DMS 273 treated with DMSO at 0.1 percent for 48 hours (cell line): ENCODE measurements around the gene SLC66A1.

Experiments
- DNase-seq: peaks from one replicate; lab custom pipeline; 2025; lab: John Stamatoyannopoulos, UW

Gene SLC66A1

GRCh38 chr1:19377812-19378718 lies 65.9 kb downstream of the SLC66A1 start:
- no peak for DNase-seq
